ENCODE measurements around the gene CDK15. TPM values are rescaled to one million over a fixed set of nuclear protein-coding genes. Genes with fewer than 3 reads are reported as not detected.

The CDK15 gene
- total and polyA plus RNA-seq, 2 donors (not counting 1 experiment from before 2014, with no cell fraction given): not detected

GRCh38 chr2:201758873-201759272 lies 47.5 kb upstream of the CDK15 start:
- ChIA-PET CTCF (no interaction called here), POLR2A (no interaction called here)
- H3K4me2 ChIP-seq (replicated peaks; ENCODE audit: low read depth, low read length, poor library complexity, severe bottlenecking): no peak overlapping the region
- no peak overlapping the region for H2AFZ ChIP-seq (ENCODE audit: insufficient read depth, low read depth, low read length, poor library complexity, severe bottlenecking)
- H3K27ac Mint-ChIP-seq: no peak overlapping the region
- H3K79me2 ChIP-seq (ENCODE audit: control insufficient read depth, insufficient read depth, low read length): no peaks in the 10 kb centered on the region
- no peak overlapping the region for H3K27ac ChIP-seq (ENCODE audit: low read length in 2 of 2)
- WGBS (ENCODE audit: insufficient coverage): no CpG with 5 or more reads among the region's 3 CpGs
- no peaks in the 10 kb centered on the region for H4K20me1 ChIP-seq (ENCODE audit: control insufficient read depth, insufficient read depth, low read length, poor library complexity, severe bottlenecking)
- ATAC-seq (ENCODE audit: low read depth) (no peak), DNase-seq (no peak)
- no peaks in the 10 kb centered on the region for H3K9me3 ChIP-seq (ENCODE audit: control extremely low read depth in 1 of 3, control insufficient read depth in 2 of 3, insufficient read depth in 1 of 3, low read length in 2 of 3)
- H3K4me3 ChIP-seq (ENCODE audit: control extremely low read depth in 1 of 5, extremely low read depth in 1 of 5, insufficient read depth in 1 of 5, low read depth in 2 of 5, low read length in 4 of 5): no peak overlapping the region
- H3K36me3 ChIP-seq (replicated peaks in 1 of 2; ENCODE audit: control extremely low read depth in 1 of 2, control insufficient read depth in 1 of 2, extremely low read depth in 1 of 2, insufficient read depth in 2 of 2, low read length in 1 of 2): peaks cover 3 to 7% of the 10 kb centered on the region in 2 experiments
- no peak overlapping the region for H3K4me3 Mint-ChIP-seq
- no peaks in the 10 kb centered on the region for H3K4me1 ChIP-seq (ENCODE audit: control insufficient read depth in 2 of 2, insufficient read depth in 2 of 2, low read length in 2 of 2)
- H3K27me3 ChIP-seq (replicated peaks in 1 of 4; ENCODE audit: control extremely low read depth in 1 of 4, control insufficient read depth in 3 of 4, insufficient read depth in 4 of 4, low read length in 3 of 4): no peaks in the 10 kb centered on the region
- no peaks in the 10 kb centered on the region for H3K4me1 Mint-ChIP-seq
- no peak for TF ChIP-seq EZH2 (IDR thresholded peaks at IDR 0.05; ENCODE audit: borderline replicate concordance, insufficient read depth, low read depth, low read length, poor library complexity, severe bottlenecking)
- TF ChIP-seq CTCF (IDR thresholded peaks at IDR 0.05): no peak
- intact Hi-C loops (cut with micrococcal nuclease): no loop called here
- H3K27me3 Mint-ChIP-seq: no peaks in the 10 kb centered on the region
- H3K9me3 Mint-ChIP-seq (ENCODE audit: insufficient read depth): no peaks in the 10 kb centered on the region
- no peak overlapping the region for H3K9ac ChIP-seq (ENCODE audit: low read length)

GRCh38 chr2:201759567-201759966 lies 46.8 kb upstream of the CDK15 start:
- CTCF ChIA-PET: no interaction called here
- TF ChIP-seq CTCF (IDR thresholded peaks at IDR 0.05): no peak
- no peak for TF ChIP-seq EZH2 (IDR thresholded peaks at IDR 0.05; ENCODE audit: borderline replicate concordance, insufficient read depth, low read depth, low read length, poor library complexity, severe bottlenecking)
- Histone ChIP-seq H3K9ac (ENCODE audit: low read length) (no peak overlapping the region), H4K20me1 (ENCODE audit: control insufficient read depth, insufficient read depth, low read length, poor library complexity, severe bottlenecking) (no peaks in the 10 kb centered on the region), H3K27ac (ENCODE audit: low read length in 2 of 2) (no peak overlapping the region), H3K79me2 (ENCODE audit: control insufficient read depth, insufficient read depth, low read length) (no peaks in the 10 kb centered on the region), H3K4me3 (ENCODE audit: control extremely low read depth in 1 of 5, extremely low read depth in 1 of 5, insufficient read depth in 1 of 5, low read depth in 2 of 5, low read length in 4 of 5) (no peak overlapping the region), H3K9me3 (ENCODE audit: control extremely low read depth in 1 of 3, control insufficient read depth in 2 of 3, insufficient read depth in 1 of 3, low read length in 2 of 3) (no peaks in the 10 kb centered on the region), H3K27me3 (replicated peaks in 1 of 4; ENCODE audit: control extremely low read depth in 1 of 4, control insufficient read depth in 3 of 4, insufficient read depth in 4 of 4, low read length in 3 of 4) (no peaks in the 10 kb centered on the region), H3K4me1 (ENCODE audit: control insufficient read depth in 2 of 2, insufficient read depth in 2 of 2, low read length in 2 of 2) (no peaks in the 10 kb centered on the region), H3K4me2 (replicated peaks; ENCODE audit: low read depth, low read length, poor library complexity, severe bottlenecking) (no peak overlapping the region), H3K36me3 (replicated peaks in 1 of 2; ENCODE audit: control extremely low read depth in 1 of 2, control insufficient read depth in 1 of 2, extremely low read depth in 1 of 2, insufficient read depth in 2 of 2, low read length in 1 of 2) (peaks cover 3 to 7% of the 10 kb centered on the region in 2 experiments), H2AFZ (ENCODE audit: insufficient read depth, low read depth, low read length, poor library complexity, severe bottlenecking) (no peak overlapping the region)
- WGBS (ENCODE audit: insufficient coverage): no CpG with 5 or more reads among the region's 1 CpG
- Mint-ChIP-seq H3K4me3 (no peak overlapping the region), H3K27me3 (no peaks in the 10 kb centered on the region), H3K9me3 (ENCODE audit: insufficient read depth) (no peaks in the 10 kb centered on the region), H3K4me1 (no peaks in the 10 kb centered on the region), H3K27ac (no peak overlapping the region)
- POLR2A ChIA-PET: no interaction called here
- DNase-seq: no peak
- intact Hi-C loops (cut with micrococcal nuclease): no loop called here
- no peak for ATAC-seq (ENCODE audit: low read depth)

Measured in B cell (primary cell).